Measurements from ENCODE around the gene AMOTL1.

AMOTL1 gene

DNA sequence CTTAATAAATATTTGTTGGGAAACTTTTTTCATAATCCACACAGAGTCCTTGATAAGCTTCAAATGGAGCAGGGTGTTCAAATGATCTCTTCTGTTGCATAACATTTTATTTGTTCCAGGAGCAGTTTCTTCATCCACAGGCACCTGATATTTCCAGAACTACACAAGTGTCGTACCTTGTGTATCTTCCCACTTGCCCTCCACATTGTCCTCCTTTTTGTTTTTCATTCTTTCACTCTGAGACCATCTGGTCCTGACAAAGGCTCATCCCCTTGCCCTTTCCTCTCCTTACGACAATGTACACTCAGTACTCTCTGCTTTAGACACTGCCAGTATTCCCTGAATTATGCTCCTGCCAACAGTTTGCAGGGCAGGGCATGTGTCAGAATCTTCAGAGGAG lies 5.2 kb upstream of the AMOTL1 start:
- TF ChIP-seq, protein P1, sequence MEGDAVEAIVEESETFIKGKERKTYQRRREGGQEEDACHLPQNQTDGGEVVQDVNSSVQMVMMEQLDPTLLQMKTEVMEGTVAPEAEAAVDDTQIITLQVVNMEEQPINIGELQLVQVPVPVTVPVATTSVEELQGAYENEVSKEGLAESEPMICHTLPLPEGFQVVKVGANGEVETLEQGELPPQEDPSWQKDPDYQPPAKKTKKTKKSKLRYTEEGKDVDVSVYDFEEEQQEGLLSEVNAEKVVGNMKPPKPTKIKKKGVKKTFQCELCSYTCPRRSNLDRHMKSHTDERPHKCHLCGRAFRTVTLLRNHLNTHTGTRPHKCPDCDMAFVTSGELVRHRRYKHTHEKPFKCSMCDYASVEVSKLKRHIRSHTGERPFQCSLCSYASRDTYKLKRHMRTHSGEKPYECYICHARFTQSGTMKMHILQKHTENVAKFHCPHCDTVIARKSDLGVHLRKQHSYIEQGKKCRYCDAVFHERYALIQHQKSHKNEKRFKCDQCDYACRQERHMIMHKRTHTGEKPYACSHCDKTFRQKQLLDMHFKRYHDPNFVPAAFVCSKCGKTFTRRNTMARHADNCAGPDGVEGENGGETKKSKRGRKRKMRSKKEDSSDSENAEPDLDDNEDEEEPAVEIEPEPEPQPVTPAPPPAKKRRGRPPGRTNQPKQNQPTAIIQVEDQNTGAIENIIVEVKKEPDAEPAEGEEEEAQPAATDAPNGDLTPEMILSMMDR (IDR thresholded peaks at IDR 0.05; ENCODE audit: control insufficient read depth, insufficient read depth, low read depth, low read length, missing control alignments), result no peak
- DNase-seq (ENCODE audit: low read depth), result no peak
- no peak overlapping the region for H3K4me3 ChIP-seq (ENCODE audit: control insufficient read depth, low read depth, low read length)

DNA sequence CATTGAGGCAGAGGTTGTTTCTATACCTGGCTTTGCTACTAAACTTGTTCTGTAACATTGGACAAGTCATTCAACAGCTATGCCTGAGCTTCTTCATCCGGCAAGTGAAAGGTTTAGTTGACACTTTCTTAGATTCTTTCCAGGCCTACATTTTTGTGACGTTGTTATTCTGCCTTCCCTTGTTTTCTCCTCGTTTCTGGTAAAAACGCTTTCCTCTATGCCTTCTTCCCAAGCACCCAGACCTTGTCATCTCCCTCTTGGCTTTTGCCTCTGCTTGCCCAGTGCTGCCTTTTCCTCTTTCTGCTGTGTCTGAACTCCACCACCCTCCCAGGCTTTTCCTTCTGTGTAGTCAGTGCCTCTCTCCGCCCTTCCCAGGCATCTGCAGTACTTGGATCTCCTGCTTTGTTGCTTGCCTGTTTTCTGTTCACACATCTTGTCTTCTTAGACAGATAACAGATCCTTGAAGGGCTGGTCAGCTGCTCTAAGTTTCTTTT lies 1.4 kb upstream of the AMOTL1 start:
- DNase-seq (ENCODE audit: low read depth), result no peak
- TF ChIP-seq, protein P1 (IDR thresholded peaks at IDR 0.05; ENCODE audit: control insufficient read depth, insufficient read depth, low read depth, low read length, missing control alignments), result no peak
- H3K4me3 ChIP-seq (ENCODE audit: control insufficient read depth, low read depth, low read length), result no peak overlapping the region

DNA sequence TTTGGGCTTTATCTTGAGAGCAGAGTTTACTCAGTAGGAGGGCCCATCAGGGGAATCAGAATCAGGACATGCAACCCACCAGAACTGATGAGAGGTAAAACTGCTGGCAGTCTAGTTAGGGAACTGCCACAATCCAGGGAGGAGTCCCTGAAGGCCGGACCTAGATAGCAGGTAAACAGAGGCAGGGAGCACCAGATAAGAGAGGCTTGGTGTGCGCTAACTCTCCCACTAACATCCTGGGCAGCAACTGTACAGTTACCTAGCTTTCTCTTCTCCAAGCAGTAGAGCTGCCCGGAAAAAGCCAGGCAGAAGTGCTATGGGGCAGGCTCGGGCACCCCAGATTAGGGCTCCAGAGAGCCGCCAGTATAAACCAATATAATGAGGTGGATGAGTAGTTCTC lies 865 bp upstream of the AMOTL1 start:
- no peak for DNase-seq (ENCODE audit: low read depth)
- TF ChIP-seq, protein P1 (IDR thresholded peaks at IDR 0.05; ENCODE audit: control insufficient read depth, insufficient read depth, low read depth, low read length, missing control alignments), result no peak
- no peak overlapping the region for H3K4me3 ChIP-seq (ENCODE audit: control insufficient read depth, low read depth, low read length)

DNA sequence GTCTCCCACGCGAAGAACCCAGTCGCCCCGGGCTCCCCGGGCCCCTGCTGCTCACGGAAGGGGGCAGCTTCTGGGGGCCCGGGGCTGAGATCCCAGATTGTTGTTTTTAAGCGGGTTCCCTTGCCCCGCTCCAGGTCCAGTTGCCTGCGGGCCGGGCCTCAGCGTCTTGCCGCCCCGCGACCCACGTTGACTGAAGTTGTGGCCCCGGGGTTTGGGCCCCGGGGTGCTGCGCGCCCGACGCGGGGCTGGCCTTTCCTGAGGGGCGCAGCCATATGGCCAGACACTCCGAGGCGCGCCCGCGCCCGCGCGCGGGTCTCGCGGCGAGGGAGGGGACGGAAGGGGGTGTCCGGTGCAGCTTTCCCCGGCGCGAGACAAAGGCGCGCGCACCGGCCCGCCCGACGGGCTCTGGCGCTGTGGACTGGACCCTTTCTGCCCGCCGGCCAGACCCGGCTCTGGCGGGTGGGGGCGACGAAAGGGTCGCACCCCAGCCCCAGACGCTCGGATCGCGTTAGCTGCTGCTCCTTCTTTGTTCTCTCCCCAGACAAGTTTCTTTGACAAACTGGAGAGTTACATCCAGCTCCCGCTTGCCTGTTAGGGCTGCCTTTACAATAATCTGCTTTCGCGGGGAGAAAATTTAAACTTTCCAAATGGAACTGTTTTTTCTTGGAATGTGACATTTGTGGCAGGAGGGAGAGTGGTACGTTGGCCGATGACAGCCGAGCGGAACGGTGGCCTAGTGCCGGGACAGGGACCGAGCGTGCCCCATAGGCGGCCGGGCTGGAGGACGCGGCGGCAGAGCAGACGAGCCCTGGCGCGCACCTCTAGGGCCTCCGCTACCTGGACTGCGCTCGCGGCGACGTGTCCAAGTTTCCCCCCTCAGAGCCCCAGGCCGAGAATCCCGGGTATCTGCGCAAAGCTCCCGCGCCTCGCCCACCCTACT lies 716 bp downstream of the AMOTL1 start:
- no peak for DNase-seq (ENCODE audit: low read depth)
- peak overlapping the region; percentile 83 for H3K4me3 ChIP-seq (ENCODE audit: control insufficient read depth, low read depth, low read length)

DNA sequence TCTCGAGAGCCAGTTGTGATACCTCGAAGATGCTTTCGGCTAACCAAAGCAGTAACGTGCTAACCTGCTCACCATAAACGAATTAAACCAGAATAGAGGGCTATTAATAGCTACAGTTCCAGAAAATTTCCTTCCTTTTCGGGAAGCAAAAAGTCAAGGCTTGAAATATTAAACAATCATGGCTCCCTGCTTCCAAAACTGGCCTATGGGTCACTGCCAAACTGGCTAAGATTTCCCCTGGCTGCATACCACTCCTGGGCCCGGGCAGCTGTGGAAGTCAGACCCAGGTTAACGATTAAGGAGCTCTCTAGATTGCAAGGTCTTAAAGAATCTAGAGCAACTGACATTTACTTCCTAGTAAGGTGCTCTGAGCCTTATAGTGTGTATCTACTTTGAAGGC lies 1.7 kb downstream of the AMOTL1 start:
- no peak for DNase-seq (ENCODE audit: low read depth)
- H3K4me3 ChIP-seq (ENCODE audit: control insufficient read depth, low read depth, low read length), result peak overlapping the region; percentile 83
- TF ChIP-seq, protein P1 (IDR thresholded peaks at IDR 0.05; ENCODE audit: control insufficient read depth, insufficient read depth, low read depth, low read length, missing control alignments), result no peak

More for the DNA sequence above, 716 bp downstream of the AMOTL1 start:
- TF ChIP-seq, protein P1 (IDR thresholded peaks at IDR 0.05; ENCODE audit: control insufficient read depth, insufficient read depth, low read depth, low read length, missing control alignments), result no peak

DNA sequence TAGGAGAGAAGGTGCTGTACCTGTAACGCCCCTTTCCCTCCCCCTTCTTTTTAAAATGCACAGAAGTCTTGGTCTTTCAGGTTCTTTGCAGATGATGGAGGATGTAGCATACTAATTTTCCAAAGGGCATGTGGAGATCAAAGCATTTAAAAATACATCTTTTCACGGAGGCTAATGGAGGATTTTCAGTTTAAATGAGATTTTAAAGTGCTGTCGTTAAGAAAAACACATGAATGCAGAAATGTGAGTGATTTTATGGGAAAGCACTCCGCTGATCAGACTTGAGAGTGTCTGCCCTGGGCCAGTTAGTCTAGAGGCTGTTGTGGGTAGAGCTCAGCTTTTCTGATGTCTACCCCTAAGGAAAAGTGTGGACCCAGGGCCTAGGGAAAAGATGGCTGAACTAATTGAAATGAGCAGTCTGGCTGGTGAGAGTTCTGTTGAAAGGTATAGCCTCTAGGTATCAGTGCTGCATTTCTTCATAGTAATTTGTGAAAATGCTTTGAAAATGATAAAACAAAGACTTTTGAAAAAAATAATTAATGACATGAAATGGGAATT lies 2.5 kb downstream of the AMOTL1 start:
- no peak overlapping the region; the same call in 1 of the 2 replicates for H3K4me3 ChIP-seq (ENCODE audit: control insufficient read depth, low read depth, low read length)
- DNase-seq (ENCODE audit: low read depth), result no peak
- TF ChIP-seq, protein P1 (IDR thresholded peaks at IDR 0.05; ENCODE audit: control insufficient read depth, insufficient read depth, low read depth, low read length, missing control alignments), result no peak
